GM12892 (cell line): ENCODE results near the gene MEOX1.

Experiments
- DNase-seq: peaks from one replicate; pipeline ENCODE4 v3.0.0; 2011; ENCODE audit not compliant: insufficient read length
- FAIRE-seq: peaks from 2 replicates; lab custom pipeline; 2011; peaks lifted over from hg19 to GRCh38; lab: Jason Lieb, UNC
- POLR2A ChIP-seq: IDR thresholded peaks from 2 replicates; pipeline ENCODE4 v1.6.1; 2011; ENCODE audit warnings: low read depth, low read length, control low read depth
- POLR2AphosphoS5 ChIP-seq: IDR thresholded peaks from 2 replicates; pipeline ENCODE4 v1.6.1; 2011; ENCODE audit warnings: low read depth, low read length, control low read depth
- TAF1 ChIP-seq: IDR thresholded peaks from 2 replicates; pipeline ENCODE4 v1.6.1; 2011; ENCODE audit warnings: low read depth, mild to moderate bottlenecking, control low read depth, low read length, borderline replicate concordance

Gene MEOX1

DNA sequence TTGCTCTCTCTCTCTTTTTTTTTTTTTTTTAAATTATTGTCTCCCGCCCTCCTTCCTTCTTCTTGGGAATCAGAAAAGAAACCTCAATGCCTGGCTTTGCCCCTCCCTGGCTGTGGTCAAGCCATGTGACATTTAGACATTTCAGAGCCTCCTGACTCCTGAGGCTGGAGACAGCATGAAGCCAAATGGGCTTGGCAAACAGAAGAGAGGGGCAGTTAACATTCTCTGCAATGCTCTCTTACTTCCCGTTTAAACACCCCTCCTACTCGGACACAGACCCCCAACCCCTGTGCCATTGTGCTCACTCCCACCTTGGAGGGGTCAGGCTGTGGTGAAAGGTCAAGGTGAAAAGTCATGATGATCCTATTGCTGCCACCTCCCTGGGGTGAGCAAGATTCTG is 14.7 kb upstream of the MEOX1 start:
- DNase-seq (no peak), FAIRE-seq (no peak)
- TF ChIP-seq POLR2AphosphoS5 (no peak), TAF1 (no peak), POLR2A (no peak)

DNA sequence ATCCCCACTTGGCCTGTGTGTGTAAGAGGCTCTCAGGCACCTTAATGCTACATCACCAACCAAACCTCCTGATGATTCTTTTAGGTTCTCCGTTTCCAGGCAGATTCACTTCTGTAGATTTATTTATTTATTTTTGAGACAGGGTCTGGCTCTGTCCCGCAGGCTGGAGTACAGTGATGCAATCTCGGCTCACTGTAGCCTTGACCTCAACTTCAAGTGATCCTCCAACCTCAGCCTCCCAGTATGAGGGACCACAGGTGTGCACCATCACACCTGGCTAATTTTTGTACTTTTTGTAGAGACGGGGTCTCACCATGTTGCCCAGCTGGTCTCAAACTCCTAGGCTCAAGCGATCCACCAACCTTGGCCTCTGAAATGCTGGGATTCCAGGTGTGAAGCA is 12.7 kb upstream of the MEOX1 start:
- DNase-seq (no peak), FAIRE-seq (no peak)
- no peak for TF ChIP-seq POLR2AphosphoS5
- TF ChIP-seq TAF1 = no peak
- no peak for TF ChIP-seq POLR2A

DNA sequence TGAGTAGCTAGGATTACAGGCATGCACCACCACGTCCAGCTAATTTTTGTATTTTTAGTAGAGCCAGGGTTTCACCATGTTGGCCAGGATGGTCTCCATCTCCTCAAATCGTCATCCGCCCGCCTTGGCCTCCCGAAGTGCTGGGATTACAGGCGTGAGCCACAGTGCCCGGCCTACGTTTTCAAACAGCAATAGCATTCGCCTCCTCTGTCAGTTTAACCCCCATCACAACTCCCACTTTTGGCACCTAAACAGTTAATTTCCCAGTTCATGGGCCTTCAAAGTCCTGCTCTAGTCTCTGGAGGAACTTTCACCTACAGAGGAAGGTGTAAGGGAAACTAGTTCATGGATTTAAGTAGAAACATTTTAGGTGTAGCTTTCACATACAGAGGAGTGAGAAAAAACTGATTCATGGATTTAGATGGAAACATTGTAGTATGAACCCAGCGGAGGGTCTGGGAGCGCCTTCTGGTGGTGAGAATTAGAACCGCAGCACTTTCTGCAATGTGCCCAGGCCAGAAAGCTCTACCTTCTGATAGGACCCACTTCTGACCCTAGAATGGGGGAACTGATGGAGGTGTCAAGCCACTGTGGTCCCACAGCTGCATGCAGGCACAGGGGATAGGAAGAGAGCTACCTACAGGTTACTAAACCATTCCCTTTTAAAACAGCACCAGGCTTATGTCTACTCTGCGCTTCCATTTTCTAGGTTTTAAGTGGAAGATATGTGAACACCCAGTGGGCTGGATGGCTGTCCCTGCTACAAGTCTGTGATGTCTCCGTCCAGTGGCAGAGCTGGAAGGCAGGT is 12.0 kb upstream of the MEOX1 start:
- TF ChIP-seq TAF1 (no peak), POLR2A (no peak), POLR2AphosphoS5 (no peak)
- peak; percentile 45 for DNase-seq
- peak; percentile 54 for FAIRE-seq

DNA sequence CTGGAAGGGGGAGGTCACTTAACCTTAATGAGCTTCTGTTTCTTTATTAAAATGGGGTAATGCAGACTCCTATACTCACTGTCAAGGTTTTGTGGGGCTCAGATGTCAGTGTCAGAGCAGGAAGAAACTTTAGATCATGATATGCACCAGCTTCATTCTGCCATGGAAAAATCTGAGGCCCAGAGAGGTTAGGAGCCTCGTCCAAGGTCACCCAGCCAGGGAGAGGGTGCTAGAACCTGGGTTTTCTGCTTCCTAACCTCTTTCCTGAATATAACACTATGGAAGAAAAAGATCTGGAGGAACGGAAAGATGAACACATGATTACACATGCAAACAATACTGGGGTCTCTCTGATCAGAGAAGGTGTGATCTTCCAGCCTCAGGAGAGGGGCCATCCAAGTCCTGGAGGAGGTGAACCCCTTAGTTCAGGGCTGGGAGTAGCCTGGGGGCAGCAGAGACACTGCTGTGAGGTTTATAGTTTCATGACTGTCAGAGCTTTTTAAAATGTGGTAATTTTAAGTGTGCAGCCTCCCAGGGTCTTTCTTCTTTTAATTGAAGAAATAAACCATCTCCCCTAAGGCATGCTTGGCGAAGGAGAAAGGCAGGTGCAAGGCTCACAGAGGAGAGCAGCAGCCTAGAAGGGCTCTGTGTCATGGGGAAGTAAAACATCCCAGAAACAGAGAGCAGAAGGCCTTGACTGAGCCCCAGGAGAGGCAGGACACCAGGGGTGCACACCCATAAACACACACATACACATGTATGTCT is 10.2 kb upstream of the MEOX1 start:
- DNase-seq = no peak
- no peak for FAIRE-seq
- TF ChIP-seq POLR2A = no peak
- no peak for TF ChIP-seq POLR2AphosphoS5
- TF ChIP-seq TAF1 = no peak

DNA sequence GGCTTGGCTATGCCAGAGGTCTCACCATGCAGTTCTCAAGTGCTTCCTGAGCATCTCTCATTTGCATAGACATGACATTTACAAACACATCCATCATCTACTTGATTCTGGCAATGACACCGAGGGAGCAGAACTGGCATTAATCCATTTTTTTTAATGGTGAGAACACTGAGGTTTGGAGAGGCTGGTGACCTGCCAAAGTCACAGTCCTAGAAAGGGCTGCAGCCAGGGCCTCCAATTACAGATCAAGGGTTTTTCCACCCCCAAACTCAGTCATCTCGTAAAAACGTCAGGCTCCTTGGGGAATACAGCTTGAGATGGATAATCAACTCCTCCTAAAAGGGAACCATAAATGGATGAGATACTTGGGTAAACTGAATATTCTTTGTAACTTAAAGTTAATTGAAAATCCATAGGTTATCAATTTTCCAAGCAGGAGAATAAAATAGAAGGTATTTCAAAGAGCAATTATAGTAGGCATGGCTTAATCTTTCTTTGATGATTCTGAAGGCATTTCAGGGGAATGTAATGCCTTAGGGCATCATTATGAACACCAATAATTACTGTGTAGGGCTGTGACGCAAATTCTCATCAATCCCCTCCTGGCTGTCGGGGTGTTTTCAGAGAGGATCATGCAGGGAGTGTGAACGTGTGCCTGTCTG is 9.4 kb upstream of the MEOX1 start:
- FAIRE-seq (no peak), DNase-seq (no peak)
- no peak for TF ChIP-seq POLR2AphosphoS5
- TF ChIP-seq POLR2A = no peak
- TF ChIP-seq TAF1 = no peak

DNA sequence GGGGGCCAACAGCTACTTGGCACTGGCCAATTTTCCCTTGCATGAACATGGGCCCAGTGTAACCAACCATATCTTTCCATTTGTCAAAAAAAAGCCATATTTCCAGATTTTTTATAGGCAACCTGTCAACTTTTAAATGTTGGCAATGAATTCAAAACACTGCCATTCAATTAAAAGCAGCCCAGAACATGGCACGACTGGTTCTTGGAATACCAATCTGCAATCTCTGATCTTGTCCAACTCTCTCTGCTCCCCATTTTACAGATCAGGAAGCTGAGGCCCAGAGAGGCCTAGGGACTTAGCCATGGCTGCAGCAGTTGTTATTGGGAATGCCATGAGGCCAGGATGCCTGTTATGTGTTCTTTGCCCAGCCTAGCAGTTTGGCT is 8.9 kb upstream of the MEOX1 start:
- TF ChIP-seq POLR2AphosphoS5 = no peak
- no peak for TF ChIP-seq TAF1
- no peak for TF ChIP-seq POLR2A
- no peak for FAIRE-seq
- DNase-seq = no peak

DNA sequence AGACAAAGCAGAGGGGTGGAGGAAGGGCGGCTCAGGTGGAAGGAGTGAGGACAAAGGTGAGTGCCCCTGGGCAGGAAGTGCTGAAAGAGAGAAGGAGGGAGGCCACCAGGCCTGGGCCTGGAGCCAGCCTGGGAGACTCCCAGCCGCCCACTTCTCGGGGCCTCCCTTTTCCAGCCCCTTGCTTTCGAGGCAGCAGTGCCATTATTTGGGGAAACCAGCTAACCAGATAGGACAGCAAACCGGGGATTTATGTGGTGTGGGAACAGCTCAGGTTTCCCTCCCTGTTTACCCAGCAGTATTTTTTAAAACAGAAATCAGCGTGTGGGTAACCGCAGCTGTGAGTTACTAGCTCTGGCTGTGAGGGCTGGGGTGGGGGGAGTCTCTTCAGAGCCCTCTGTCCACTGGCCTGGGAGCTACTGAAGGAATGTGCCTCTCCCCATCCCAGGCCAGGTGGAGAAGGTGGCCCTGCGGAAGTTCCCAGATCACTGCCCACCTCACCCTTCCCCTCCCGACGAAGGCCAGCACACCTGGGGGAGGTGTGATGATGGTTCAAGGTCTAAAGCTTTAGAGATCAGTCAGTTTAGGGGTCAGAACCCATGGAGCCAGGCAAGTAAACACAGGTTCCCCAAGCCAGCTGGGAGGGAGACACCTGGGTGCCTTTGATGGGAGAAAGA is 8.4 kb upstream of the MEOX1 start:
- FAIRE-seq (no peak), DNase-seq (no peak)
- TF ChIP-seq TAF1 (no peak), POLR2AphosphoS5 (no peak), POLR2A (no peak)

DNA sequence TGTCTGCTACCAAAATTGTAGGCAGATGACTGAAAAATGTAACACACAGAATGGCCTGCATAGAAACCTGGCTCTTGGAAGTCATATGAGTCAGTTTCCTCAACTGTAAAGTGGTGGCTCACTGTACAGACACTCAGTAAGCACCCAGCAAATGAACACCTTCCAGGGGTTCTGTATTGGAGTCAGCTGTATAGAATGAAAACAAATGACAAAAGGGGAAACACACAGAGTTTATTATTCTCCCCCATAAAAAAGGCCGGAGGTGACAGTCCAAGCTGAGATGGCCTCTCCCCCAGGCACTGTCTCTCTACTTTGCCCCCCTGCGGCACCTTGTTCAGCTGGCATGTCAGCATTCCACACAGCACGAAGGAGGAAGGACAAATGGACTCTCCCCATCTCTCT is 6.2 kb upstream of the MEOX1 start:
- TF ChIP-seq TAF1 = no peak
- no peak for TF ChIP-seq POLR2A
- no peak for TF ChIP-seq POLR2AphosphoS5
- DNase-seq = no peak
- FAIRE-seq = no peak

DNA sequence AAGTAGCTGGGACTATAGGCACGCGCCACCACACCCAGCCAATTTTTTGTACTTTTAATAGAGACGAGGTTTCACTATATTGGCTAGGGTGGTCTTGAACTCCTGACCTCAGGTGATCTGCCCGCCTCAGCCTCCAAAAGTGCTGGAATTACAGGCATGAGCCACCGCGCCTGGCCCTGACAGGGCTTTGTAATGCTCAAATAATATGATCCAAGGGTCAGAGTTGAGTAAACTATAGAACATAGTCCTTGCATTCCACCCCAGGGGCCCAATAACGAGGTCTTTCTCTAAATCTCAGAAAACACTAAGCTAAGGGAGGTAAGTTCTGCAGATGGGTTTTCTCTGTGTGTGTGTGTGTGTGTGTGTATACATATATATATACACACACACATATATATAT is 5.8 kb upstream of the MEOX1 start:
- DNase-seq = no peak
- TF ChIP-seq TAF1 (no peak), POLR2A (no peak), POLR2AphosphoS5 (no peak)
- no peak for FAIRE-seq

DNA sequence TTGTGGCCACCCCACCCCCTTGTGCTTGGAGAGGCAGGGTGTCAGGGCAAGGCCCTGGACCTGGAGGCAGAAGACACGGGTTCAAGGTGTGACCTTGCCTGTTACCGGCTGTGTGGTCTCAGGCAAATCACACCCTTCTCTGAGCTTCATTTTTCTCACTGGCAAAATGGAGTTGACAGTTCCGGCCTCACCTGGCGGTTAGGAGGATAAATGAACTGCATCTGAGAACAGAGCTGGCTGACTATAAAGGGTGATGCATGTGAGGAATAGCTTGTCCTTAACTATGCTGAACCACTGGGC is 4.2 kb upstream of the MEOX1 start:
- DNase-seq (no peak), FAIRE-seq (no peak)
- TF ChIP-seq TAF1 = no peak
- no peak for TF ChIP-seq POLR2AphosphoS5
- TF ChIP-seq POLR2A = no peak

DNA sequence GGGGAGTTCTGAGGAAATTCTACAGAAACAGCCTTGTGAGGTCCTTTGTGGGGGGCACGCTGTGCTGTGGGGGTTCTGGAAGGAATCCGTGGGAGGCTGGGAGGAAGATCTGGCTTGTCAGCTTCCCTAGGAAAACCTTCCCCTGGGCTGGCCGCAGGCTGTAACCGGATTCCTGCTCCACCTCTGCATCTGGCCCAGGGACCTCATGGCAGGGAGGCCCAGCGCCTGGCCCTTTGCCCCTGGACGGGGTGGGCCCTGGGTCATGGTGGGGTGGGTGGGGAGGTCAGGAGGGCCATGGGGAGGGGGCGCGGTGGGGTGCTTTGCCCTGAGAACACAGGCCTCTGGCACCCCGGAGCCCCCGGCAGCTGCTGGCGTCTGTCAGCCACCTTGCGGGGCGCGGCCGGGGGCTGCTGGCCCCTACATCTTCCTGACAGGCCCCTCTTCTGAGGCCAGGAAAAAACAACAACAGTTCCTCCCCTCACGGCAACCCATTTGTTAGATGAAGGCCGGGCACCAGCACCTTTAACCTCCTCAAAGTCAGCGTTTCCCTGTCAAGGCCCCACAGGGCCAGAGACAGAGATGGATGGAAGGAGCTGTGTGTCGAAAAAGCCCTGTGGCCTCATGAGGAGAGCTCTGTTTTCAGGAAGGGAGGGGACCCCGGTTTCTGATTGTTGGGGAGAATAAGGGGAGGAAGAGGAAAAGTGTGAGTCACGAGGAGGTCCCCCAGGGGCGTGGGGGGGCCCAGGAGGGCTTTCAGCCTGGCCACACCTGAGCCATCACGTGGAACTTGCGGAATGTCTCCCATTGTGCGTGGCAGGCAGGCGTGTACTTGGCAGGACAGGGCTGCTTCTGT is 3.6 kb upstream of the MEOX1 start:
- TF ChIP-seq TAF1 (no peak), POLR2A (no peak), POLR2AphosphoS5 (no peak)
- DNase-seq (no peak), FAIRE-seq (no peak)
